ENCODE measurements around the gene KLF11. TPM values are rescaled to one million over a fixed set of nuclear protein-coding genes. Genes with fewer than 3 reads are reported as not detected.

KLF11 gene
- total RNA-seq (10 to 100 TPM in 3 of 5 donors, 1 to 10 TPM in 2; 4.1 to 21.6 (median 17.1) TPM), polyA plus RNA-seq (10 to 100 TPM in 1 of 3 donors, 1 to 10 TPM in 2; 4.2 to 19.6 (median 7.0) TPM)
- long read RNA-seq, donor 1, full-length matches to known transcripts = 1 of 1 reads
- long read RNA-seq, donor 1, partial matches to known transcripts = 0 of 1 reads
- long read RNA-seq, donor 1, other reads (novel, unspliced or antisense) = 0 of 1 reads
- long read RNA-seq, donor 2, full-length matches to known transcripts = 2 of 2 reads
- long read RNA-seq, donor 2, partial matches to known transcripts = 0 of 2 reads
- long read RNA-seq, donor 2, other reads (novel, unspliced or antisense) = 0 of 2 reads
- long read RNA-seq, donor 3, full-length matches to known transcripts = 3 of 3 reads
- long read RNA-seq, donor 3, partial matches to known transcripts = 0 of 3 reads
- long read RNA-seq, donor 3, other reads (novel, unspliced or antisense) = 0 of 3 reads
- long read RNA-seq, donor 4, full-length matches to known transcripts = 1 of 1 reads
- long read RNA-seq, donor 4, partial matches to known transcripts = 0 of 1 reads
- long read RNA-seq, donor 4, other reads (novel, unspliced or antisense) = 0 of 1 reads
- long read RNA-seq, donor 5, full-length matches to known transcripts = 6 of 6 reads
- long read RNA-seq, donor 5, partial matches to known transcripts = 0 of 6 reads
- long read RNA-seq, donor 5, other reads (novel, unspliced or antisense) = 0 of 6 reads
- long read RNA-seq, donor 6 = 0 reads
- long read RNA-seq, donor 7, full-length matches to known transcripts = 1 of 1 reads
- long read RNA-seq, donor 7, partial matches to known transcripts = 0 of 1 reads
- long read RNA-seq, donor 7, other reads (novel, unspliced or antisense) = 0 of 1 reads
- long read RNA-seq, donor 8, full-length matches to known transcripts = 3 of 3 reads
- long read RNA-seq, donor 8, partial matches to known transcripts = 0 of 3 reads
- long read RNA-seq, donor 8, other reads (novel, unspliced or antisense) = 0 of 3 reads
- long read RNA-seq, donor 9, full-length matches to known transcripts = 3 of 3 reads
- long read RNA-seq, donor 9, partial matches to known transcripts = 0 of 3 reads
- long read RNA-seq, donor 9, other reads (novel, unspliced or antisense) = 0 of 3 reads
- long read RNA-seq, donor 10, full-length matches to known transcripts = 3 of 3 reads
- long read RNA-seq, donor 10, partial matches to known transcripts = 0 of 3 reads
- long read RNA-seq, donor 10, other reads (novel, unspliced or antisense) = 0 of 3 reads

GRCh38 chr2:10043256-10043905 lies at the start of gene KLF11:
Gene KLF11, plus strand, starts transcription at chr2:10043550. Its CDS starts 167 bp downstream, at chr2:10043717.
- Histone ChIP-seq H3K9me3 (no peaks in the 10 kb centered on the region), H3K4me3 (peak within 1 kb of the TSS; percentile 52 to 67 (median 58)), H3K27ac (peak within 1 kb of the TSS; percentile 92 to 100 (median 99)), H3K36me3 (peaks cover 17 to 26% (median 24%) of the 10 kb centered on the region in 4 donors), H3K4me1 (peaks cover 48 to 87% (median 78%) of the 10 kb centered on the region in 4 donors), H3K27me3 (no peaks in the 10 kb centered on the region)
- TF ChIP-seq POLR2A (IDR thresholded peaks at IDR 0.05) (no peak), POLR2AphosphoS5 (IDR thresholded peaks at IDR 0.05) (peak in 2 of 3 donors; percentile 59 to 79)
- 0 to 1% (median 1%) methylated on average over 34 to 97 of the region's 104 CpGs; no CpG with 5 or more reads in 2 of the 5 donors for WGBS, 5 donors
- intact Hi-C loops (cut with DNase I; ENCODE audit: low total_unique reads) = no loop called here
- peak; percentile 95 to 98 for DNase-seq

- no peak for DNase-seq
- H3K4me3 ChIP-seq = no peak overlapping the region
- no peak for TF ChIP-seq POLR2AphosphoS5 (IDR thresholded peaks at IDR 0.05)
- no peak for TF ChIP-seq EP300 (IDR thresholded peaks at IDR 0.05)
- TF ChIP-seq CTCF (IDR thresholded peaks at IDR 0.05) = no peak
- no peak for TF ChIP-seq POLR2A (IDR thresholded peaks at IDR 0.05)
- H3K27ac ChIP-seq = no peak overlapping the region
- 94 to 98% (median 97%) methylated on average over 11 of the region's 11 CpGs for WGBS, 5 donors
- no peaks in the 10 kb centered on the region for H3K9me3 ChIP-seq
- H3K36me3 ChIP-seq = peaks cover 0 to 26% (median 10%) of the 10 kb centered on the region in 4 donors
- intact Hi-C loops (cut with DNase I; ENCODE audit: low total_unique reads) = no loop called here
- H3K4me1 ChIP-seq = peaks cover 0 to 7% (median 0%) of the 10 kb centered on the region in 4 donors
- H3K27me3 ChIP-seq = no peaks in the 10 kb centered on the region
Measured at GRCh38 chr2:9994462-9994861, 48.9 kb upstream of the KLF11 start.

- H3K9me3 ChIP-seq = no peaks in the 10 kb centered on the region
- TF ChIP-seq CTCF (IDR thresholded peaks at IDR 0.05) = no peak
- no peak for TF ChIP-seq POLR2A (IDR thresholded peaks at IDR 0.05)
- TF ChIP-seq EP300 (IDR thresholded peaks at IDR 0.05) = no peak
- no peak for TF ChIP-seq POLR2AphosphoS5 (IDR thresholded peaks at IDR 0.05)
- peaks cover 0 to 26% (median 11%) of the 10 kb centered on the region in 4 donors for H3K36me3 ChIP-seq
- H3K27me3 ChIP-seq = no peaks in the 10 kb centered on the region
- H3K27ac ChIP-seq = no peak overlapping the region
- no peak overlapping the region for H3K4me3 ChIP-seq
- WGBS, 5 donors = 90 to 94% (median 90%) methylated on average over 5 of the region's 5 CpGs
- DNase-seq = no peak
- intact Hi-C loops (cut with DNase I; ENCODE audit: low total_unique reads) = no loop called here
- H3K4me1 ChIP-seq = peaks cover 0 to 7% (median 0%) of the 10 kb centered on the region in 4 donors
Measured at GRCh38 chr2:9995059-9995458, 48.3 kb upstream of the KLF11 start.

- TF ChIP-seq EP300 (IDR thresholded peaks at IDR 0.05) = no peak
- TF ChIP-seq POLR2AphosphoS5 (IDR thresholded peaks at IDR 0.05) = no peak
- no peak for TF ChIP-seq POLR2A (IDR thresholded peaks at IDR 0.05)
- TF ChIP-seq CTCF (IDR thresholded peaks at IDR 0.05) = no peak
Measured at GRCh38 chr2:9996321-9996720, 47.0 kb upstream of the KLF11 start.

More at GRCh38 chr2:9996321-9996720, 47.0 kb upstream of the KLF11 start:
- H3K4me3 ChIP-seq = no peak overlapping the region
- WGBS, 5 donors = 87 to 94% (median 92%) methylated on average over 7 of the region's 7 CpGs
- H3K4me1 ChIP-seq = peaks cover 0 to 5% (median 0%) of the 10 kb centered on the region in 4 donors
- H3K9me3 ChIP-seq = no peaks in the 10 kb centered on the region
- intact Hi-C loops (cut with DNase I; ENCODE audit: low total_unique reads) = no loop called here
- no peak for DNase-seq
- peaks cover 0 to 35% (median 15%) of the 10 kb centered on the region in 4 donors for H3K36me3 ChIP-seq
- H3K27me3 ChIP-seq = no peaks in the 10 kb centered on the region
- H3K27ac ChIP-seq = no peak overlapping the region

All from stomach (tissue), 19 donors.